GM20431 (cell line): ENCODE data around the gene SPSB2.
"Not testable (repeated sequence)": the region's sequence is repeated elsewhere in the genome, so short reads cannot be mapped to it uniquely, and the experiment has no call there.

Experiments used
- in situ Hi-C: fragments of 300-500 bp; cut with MseI, MboI; formaldehyde crosslinking; loops from one replicate; pipeline ENCODE4 v1.15.0; 2020; ENCODE audit warnings: low sequenced_read_pairs; ENCODE audit not compliant: unreplicated experiment

The SPSB2 gene, protein sequence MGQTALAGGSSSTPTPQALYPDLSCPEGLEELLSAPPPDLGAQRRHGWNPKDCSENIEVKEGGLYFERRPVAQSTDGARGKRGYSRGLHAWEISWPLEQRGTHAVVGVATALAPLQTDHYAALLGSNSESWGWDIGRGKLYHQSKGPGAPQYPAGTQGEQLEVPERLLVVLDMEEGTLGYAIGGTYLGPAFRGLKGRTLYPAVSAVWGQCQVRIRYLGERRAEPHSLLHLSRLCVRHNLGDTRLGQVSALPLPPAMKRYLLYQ

DNA sequence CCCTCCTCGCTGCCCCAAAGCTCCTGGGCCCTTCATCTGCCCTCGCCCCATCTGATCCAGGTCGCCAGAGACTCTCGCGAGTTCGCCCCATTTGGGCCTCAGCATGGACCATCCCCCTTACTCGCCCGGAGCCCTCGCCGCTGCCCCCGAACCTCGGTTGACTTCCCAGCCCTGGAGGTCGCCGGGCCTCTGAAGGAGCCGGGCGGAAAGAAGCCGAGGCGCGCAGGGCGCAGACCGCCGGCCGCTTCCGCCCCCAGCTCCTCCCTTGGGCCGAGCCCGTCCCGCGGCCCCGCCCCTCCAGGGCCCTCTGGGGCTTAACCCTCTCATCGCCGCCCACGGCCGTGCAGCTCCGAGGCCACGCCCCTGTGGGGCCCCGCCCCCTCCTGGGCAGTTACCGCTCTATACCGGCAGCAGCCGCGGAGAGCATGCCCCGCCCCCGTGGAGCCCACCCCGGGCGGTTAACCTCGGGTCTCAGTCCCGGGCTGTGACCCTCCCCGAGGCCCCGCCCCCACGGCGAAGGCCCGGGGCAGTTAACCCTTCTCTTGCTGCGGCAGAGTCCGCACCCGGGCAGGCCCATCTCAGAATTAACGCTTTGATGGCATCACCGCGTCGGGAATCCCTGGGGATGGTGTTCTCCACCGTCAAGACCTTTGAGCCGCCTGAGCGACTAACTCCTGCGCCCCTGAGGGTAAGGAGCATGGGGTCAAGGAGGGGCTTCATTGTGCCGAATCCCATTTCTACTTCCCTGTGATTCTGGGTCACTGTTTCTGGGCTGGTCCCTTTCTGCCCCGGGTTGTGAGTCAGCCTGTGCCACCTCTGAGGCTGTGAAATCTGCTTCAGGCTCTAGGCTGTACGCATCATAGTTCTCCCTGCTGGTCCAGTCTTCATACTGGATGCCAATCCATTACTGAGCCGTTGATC is at the start of gene SPSB2:
TSS of gene SPSB2 (minus strand) at position 210 of the 921 bp plus-strand sequence. CDS start 402 bp downstream, outside the sequence.
- in situ Hi-C loops: no loop called here

DNA sequence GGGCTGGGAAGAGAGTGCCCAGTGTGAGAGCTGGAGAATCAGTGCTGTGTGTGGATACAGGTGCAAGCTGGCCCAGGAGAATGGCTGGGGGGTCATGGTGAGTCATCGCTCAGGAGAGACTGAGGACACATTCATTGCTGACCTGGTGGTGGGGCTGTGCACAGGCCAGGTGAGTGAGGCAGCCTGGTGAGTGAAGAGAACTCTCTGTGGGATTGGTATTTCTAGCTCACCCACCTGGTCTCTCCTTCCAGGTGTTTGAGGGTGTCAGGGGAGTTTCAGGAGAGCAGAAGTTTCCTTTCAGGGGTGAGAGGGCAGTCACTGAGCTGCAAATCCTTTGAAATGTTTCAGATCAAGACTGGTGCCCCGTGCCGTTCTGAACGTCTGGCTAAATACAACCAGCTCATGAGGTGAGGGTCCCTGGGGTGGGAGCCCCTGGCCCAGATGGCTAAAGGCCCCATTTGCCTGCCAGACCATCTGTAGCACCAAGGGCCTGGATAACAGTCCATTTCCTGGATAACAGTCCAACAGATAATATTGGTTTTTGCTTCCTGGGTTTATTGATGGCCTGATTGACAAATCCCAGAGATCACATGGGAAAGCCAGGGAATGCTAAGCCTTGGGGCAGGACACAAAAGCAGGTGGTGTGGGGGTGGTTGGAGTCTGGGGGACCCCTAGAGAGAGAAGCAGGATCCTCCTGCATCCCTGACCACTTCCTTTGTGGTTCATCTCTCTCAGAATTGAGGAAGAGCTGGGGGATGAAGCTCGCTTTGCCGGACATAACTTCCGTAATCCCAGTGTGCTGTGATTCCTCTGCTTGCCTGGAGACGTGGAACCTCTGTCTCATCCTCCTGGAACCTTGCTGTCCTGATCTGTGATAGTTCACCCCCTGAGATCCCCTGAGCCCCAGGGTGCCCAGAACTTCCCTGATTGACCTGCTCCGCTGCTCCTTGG is 49.2 kb upstream of the SPSB2 start:
- in situ Hi-C loops: no loop called here

DNA sequence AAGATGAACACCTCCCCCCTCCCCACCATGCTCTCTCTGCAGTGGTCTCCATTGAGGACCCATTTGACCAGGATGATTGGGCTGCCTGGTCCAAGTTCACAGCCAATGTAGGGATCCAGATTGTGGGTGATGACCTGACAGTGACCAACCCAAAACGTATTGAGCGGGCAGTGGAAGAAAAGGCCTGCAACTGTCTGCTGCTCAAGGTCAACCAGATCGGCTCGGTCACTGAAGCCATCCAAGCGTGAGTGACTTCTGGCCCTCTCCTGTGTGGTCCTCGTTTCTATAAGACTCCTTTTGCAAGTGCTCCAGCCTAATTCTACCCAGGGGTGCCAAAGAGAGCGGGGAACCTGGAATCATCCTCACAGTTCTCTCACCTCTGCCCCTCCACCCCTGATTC is 48.4 kb upstream of the SPSB2 start:
- in situ Hi-C loops: no loop called here

DNA sequence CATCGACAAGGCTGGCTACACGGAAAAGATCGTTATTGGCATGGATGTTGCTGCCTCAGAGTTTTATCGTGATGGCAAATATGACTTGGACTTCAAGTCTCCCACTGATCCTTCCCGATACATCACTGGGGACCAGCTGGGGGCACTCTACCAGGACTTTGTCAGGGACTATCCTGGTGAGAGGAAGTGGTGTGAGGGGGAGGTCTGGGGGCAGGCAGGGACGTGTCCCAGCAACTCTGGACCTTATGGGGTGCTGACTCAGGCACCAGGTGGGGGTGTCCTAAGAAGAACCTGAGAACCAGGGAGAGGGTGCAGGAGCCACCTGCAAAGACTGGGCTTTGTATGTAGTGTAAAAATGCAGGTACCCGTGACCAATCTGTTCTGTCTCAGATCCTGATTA is 46.5 kb upstream of the SPSB2 start:
- in situ Hi-C loops: no loop called here

DNA sequence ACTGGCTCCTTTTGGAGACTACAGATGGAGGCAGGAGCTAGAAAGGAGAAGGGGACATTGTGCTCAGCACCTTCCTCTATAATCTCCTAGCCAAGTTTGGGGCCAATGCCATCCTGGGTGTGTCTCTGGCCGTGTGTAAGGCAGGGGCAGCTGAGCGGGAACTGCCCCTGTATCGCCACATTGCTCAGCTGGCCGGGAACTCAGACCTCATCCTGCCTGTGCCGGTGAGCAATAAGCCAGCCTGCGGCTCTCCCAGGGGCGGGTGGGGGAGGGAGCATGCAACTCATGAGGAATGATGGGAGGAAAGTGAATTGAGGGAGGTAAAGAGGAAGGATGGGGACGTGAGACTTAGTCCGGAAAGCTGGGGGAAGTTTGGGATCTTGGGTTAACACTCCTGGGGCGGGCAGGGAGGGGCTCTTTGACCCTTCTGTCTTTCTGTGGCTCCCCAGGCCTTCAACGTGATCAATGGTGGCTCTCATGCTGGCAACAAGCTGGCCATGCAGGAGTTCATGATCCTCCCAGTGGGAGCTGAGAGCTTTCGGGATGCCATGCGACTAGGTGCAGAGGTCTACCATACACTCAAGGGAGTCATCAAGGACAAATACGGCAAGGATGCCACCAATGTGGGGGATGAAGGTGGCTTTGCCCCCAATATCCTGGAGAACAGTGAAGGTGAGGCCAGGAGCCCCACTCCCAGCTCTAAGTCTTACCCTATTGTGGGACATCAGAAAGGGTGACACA is 44.6 kb upstream of the SPSB2 start:
- in situ Hi-C loops: no loop called here

DNA sequence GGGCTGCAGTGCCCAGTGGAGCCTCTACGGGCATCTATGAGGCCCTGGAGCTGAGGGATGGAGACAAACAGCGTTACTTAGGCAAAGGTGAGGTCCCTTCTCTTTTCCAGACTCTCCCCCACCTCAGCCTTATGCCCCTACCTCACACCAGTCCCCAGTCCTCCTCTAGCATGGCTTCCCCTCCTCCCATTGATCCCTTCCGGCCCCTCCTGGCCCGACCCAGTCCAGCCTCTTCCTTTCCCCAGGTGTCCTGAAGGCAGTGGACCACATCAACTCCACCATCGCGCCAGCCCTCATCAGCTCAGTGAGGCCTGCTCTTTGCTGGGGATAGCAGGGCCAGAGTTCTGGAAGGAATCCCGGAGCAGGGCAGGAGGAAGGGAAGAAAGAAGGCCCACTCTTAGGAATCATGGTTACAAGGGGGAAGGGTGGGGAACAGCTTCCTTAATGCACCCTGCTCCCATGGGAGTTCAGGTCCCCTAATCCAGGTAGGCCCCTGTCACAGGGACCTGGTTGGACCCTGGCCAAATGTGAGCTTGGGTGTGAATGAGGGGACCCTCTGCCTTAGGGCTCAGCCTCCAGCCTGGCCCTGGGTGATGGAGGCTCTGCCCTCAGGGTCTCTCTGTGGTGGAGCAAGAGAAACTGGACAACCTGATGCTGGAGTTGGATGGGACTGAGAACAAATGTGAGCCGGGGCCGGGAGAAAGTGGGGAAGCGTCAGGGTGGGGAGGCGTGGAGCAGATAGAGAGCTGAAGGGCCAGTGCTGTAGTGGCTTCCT is 43.5 kb upstream of the SPSB2 start:
- in situ Hi-C loops: no loop called here

DNA sequence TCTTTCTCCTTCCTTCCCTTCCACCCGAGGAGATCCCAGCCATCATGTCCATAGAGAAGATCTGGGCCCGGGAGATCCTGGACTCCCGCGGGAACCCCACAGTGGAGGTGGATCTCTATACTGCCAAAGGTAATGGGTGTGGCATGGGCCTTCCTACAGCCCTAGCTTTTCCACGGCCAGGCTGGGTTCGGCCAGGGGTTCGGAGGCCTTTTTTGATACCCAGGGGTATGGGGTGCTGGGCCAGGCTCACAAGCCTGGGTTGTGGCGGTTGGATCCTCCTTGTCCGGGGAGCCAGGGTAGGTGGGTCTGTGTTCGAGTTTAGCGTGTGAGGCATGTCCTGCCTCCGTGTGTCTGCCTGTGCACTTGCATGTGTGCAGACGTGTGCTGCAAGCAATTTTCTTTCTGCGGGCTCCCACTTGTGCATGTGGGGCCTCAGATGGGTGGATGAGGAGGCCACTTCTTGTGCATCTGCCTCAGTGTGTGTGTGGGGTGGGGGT is 42.7 kb upstream of the SPSB2 start:
- in situ Hi-C loops: no loop called here

DNA sequence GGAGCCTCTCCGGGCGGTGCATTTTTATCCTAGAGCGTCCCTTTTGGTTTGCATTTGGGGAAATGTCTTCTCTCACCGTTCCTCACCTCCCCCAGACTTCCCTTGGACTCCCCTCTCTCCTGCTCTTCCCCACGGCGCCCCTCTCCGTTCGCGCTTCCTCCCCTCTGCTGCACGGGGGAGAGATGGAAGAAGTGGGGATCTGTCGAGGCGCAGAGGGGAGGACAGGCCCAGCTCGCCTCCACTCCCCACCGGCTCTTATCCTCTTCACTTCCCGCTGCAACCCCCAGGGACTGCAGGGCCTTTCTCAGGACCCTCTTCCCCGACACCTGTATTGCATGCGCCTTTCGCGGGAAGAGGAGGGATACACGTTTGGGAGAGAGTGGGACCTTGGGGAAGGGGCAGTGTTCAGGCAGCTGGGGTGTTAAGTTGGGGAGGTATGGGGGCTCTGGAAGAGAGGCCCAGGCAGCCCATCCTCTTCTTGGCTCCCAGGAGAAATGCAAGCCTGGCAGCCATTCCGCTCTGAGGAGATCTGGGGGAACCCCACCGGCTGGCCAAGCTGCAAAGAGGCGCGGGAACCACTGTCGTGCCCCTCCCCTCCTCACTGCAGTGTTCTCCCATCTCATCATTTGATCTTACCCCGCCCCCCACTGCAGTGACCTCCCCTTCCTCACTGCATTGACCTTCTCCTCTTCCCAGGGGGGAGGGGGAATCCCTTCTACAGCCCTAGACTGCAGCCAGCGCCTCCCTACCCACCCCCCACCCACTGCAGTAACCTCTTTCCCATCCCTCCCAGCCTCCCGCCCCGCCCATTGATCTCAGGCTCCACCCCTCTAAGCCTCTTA is 42.1 kb upstream of the SPSB2 start:
- in situ Hi-C loops: no loop called here

DNA sequence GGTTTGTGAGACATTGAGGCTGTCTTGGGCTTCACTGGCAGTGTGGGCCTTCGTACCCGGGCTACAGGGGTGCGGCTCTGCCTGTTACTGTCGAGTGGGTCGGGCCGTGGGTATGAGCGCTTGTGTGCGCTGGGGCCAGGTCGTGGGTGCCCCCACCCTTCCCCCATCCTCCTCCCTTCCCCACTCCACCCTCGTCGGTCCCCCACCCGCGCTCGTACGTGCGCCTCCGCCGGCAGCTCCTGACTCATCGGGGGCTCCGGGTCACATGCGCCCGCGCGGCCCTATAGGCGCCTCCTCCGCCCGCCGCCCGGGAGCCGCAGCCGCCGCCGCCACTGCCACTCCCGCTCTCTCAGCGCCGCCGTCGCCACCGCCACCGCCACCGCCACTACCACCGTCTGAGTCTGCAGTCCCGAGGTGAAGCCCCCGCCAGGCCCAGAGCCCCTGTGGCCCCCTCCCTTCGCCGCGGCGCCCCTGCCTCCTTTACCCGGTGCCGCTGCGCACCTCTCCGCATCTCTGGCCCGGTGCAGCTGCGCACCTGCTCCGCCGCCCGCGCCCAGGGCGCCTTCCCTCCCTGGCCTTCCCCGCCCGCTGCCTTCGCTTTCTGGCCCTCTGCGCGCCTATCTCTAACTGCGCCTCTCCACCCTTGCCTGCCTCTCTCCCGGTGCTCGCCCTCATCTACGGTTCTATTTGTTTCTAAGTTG is 41.3 kb upstream of the SPSB2 start, which contains the start of gene ENO2:
TSS of gene ENO2 (plus strand) at position 335 of the 701 bp plus-strand sequence. CDS start 1,253 bp downstream, outside the sequence.
- in situ Hi-C loops: no loop called here

DNA sequence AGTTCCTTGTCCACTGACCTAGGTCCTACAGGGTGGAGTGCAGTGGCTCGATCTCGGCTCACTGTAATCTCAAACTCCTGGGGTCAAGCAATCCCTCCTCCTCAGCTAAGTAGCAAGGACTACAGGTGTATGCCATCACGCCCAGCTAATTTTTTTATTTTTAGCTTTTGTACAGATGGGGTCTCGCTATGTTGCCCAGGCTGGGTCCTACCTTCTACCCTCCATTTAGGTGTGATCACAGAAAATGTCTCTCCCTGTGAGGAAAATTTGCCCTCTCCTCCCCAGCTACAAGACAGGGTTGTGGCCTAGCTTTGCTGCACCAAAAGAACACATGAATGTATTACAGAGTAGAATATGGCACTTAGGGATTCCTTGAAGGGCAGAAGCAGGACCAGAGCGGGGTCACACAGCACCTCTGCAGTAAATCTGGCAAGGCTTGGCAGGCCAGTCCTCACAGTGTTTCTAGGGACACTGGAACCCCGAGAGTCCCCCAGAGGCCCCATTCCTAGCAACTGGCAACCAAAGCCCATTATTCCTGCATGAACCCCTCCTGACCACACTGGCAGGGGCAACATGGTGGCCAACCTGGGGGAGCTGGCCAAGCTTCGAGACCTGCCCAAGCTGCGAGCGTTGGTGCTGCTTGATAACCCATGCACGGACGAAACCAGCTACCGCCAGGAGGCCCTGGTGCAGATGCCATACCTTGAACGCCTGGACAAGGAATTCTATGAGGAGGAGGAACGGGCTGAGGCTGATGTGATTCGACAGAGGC is 39.2 kb upstream of the SPSB2 start:
- in situ Hi-C loops: no loop called here

DNA sequence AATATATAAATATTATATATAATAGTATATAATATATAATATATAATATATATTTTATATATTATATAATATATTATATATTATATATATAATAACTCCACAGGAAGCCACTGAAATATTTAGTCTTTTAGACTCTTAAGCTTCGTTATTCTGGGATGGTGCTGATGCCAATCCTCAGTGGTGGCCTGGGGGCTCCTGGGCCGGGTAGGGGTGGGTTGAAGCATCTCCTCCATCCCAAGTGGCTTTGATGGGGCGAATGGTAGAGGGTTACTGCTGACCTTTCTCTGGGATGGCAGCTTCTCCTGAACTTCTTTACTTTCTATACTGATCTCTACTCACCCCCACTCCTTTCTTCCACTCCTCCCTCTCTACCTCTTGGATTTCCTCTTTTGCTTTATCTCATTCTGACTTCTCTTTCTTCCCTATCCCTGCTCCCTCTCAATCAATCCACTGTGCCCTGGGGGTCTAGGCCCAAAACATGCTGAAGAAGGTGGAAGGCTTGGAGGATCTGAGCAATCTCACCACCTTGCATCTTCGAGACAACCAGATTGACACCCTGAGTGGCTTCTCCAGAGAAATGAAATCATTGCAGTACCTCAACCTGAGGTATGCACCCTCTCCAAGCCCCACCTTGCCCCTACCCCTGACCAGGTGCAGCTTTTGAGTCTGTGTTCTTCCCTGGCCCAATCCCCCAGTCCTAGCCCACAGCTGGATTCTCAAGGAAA is 36.5 kb upstream of the SPSB2 start:
- in situ Hi-C loops: no loop called here

DNA sequence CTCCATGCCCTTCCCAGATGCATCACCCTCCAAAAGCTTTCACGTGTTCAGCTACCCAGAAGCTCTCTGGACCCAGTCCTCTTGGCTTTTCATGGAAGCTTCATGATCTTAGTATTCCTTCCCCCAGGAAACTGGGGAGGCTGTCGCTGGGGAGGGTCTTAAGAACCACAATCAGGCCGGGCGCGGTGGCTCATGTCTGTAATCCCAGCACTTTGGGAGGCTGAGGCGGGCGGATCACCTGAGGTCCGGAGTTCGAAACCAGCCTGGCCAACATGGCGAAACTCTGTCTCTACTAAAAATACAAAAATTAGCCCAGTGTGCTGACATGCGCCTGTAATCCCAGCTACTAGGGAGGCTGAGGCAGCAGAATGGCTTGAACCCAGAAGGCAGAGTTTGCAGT is 35.0 kb upstream of the SPSB2 start:
- in situ Hi-C loops: not testable (repeated sequence)

DNA sequence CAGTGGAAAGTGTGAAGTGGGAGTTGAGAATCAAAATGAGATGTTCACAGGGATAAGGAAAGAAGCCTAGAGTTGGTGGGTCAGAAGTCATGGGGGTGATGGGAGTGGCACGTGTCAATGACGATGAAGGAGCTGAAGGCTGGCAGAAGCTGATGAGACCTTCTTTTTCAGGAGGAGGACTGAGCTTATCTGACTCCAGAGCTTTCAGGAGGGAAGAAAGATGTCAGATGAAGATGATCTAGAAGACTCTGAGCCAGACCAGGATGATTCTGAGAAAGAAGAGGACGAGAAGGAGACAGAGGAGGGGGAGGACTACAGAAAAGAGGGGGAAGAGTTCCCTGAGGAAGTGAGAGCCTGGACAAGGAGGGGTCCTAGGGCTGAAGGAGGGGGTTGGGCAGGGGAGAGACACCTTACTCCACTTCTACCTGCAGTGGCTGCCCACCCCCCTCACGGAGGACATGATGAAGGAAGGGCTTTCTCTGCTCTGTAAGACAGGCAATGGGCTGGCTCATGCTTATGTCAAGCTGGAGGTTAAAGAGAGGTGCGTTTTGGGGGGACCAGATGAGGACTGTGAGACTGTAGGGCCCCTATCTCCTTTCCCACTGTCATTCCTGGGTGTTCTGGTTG is 32.4 kb upstream of the SPSB2 start:
- in situ Hi-C loops: no loop called here

DNA sequence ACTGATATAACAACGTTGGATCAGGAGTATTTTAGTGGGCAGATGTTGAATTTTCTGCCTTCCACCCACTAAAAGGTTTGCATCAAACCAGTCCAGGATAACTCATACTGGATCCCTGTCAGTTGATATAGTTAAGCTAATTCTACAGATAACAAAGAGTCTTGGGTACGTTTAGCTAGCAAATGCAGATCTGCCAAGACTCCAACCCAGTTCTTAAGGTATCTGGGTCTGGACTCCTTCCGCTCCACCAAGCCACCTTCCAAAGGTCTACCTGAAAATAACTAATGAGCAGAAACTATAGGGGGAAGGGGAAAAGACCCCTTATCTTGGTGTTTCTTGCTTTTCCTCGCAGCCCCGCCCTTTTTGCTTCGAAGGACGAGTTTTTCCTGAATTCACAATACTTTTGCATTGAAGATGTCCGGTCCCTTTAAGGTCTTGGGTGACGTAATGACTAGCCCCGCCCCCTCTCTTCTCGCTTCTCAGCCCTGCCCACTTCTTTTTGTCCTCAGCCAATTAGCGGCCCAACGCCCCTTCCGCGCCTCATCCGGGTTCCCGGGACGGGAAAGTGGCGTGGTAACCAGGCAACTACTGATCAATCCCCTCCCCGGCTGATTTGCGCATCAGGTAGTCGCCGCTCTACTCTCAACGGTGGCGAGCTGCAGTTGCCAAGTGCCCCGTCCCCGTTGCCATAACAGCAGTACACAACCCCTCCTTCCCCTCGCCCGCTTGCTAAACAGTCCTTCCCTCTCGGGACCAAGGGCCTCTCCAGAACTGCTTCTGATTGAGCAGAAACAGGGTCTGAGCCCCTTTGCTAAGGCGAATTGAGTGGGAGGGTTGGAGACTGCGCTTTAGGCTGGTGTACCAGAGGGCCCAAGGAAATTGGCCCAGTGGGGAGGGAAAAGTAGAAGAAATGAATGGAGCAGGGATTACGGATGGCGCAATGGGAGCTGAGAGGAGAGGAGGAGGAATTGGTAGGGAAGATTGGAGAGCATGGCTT is 31.5 kb upstream of the SPSB2 start, which contains the start of gene LRRC23:
TSS of gene LRRC23 (plus strand) at position 543 of the 997 bp plus-strand sequence. CDS start 812 bp downstream, outside the sequence.
- in situ Hi-C loops: no loop called here
